HG03378 (cell line): ENCODE measurements around the gene FBXL20.
A peak's percentile ranks its signal among the peaks of the same experiment; 100 is the strongest.
"Not testable (repeated sequence)": the region's sequence is repeated elsewhere in the genome, so short reads cannot be mapped to it uniquely, and the experiment has no call there.

Experiments used
- ATAC-seq: cut with Tn5 transposase; IDR thresholded peaks from one replicate; pipeline ENCODE4 v1.9.1; 2021; ENCODE audit warnings: mild to moderate bottlenecking, moderate library complexity; ENCODE audit not compliant: unreplicated experiment

FBXL20 gene

DNA sequence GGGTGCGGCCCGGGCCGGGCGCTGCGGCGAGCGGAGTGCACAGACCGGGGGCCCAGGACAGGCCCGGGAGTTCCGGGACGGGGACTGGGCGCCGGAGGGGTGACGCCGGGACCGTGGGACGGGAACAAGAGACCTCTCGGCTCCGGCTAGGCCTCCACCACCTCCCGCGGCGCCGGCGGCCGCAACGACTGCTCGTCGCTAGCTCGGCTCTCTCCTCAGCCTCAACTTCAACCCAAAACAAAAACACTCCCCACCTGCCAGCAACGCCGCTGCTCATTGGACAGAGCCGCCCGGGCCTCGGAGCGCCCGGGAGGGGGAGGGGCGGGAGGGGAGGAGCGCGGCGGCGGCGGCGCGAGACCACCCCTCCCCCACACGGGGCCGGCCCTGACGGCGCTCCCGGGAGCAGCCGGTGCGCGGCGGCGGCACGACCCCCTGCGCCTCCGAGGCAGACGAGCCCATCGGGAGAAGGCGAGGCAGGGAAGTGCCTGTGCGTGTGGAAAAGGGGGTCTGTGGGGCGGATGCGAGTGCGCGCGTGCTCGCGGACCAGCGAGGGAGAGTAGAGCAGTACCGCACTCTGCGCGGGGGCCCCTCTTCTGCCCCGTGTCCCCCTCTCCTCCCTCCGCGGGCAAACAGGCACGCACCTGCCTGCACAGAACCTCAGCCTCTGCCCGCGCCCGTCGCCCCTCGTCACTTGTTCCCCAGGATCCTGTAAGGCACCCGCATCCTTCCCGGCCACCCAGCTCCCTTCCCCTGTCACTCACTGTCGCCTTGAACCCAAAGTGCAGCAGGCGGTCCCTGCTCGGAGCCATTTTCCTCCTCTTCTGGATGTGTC, at the start of gene FBXL20:
FBXL20 (minus strand) TSS at position 215 of the 832 bp plus-strand sequence. CDS start 224 bp downstream, outside the sequence.
- ATAC-seq, result peak; percentile 58

DNA sequence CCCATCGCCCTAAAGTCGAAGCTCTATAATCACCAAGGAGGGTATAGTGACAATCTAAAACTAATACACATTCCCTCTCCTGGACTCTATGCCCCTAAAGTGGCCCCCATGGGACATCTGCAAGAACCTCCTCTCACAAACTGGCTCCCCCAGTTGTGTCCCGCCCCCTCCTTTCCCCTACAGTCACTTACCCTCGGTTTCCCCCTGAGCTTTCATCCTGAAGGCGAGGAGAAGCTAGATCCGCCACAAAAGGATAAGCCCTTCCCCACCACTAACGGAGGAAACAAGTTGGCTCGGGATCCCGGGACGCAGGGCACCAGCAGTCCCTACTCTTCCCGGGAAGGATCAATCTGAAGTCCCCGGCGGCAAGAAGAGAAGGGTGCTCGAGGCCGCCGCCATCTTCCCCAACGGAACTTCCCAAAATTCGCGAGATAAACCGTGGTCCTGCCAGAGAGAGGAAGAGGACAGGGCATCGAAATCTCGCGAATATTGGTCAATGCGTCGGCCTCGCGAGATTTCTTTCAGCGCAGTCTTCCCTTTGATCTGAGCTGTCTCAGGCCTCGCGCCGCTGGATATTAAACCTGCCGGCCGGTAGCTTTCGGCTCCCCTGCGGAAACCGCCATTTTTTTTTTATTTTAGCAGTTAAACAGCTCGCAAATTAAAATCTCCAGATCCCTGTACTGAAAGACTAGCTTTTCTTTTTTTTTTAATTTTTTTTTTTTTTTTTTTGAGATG, 49.6 kb upstream of the FBXL20 start, which contains the start of gene MED1:
MED1 (minus strand) TSS at position 417 of the 735 bp plus-strand sequence; CDS start at position 216, 201 bp downstream.
- ATAC-seq, result peak; percentile 73

DNA sequence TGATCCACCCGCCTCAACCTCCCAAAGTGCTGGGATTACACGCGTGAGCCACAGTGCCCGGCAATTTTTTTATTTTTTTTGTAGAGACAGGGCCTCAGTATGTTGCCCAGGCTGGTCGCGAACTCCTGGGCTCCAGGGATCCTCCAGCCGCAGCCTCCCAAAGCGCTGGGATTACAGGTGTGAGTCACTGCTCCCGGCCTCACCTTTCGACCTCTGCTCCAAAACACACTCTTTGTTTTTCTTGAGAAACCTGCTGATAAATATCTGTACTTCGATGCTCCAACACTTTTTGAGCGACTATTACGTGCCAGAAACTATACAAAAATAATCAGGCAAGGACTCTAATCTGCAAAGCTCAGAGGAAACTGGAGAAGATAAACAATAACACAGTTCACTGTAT, 48.6 kb upstream of the FBXL20 start:
- ATAC-seq, result no peak

DNA sequence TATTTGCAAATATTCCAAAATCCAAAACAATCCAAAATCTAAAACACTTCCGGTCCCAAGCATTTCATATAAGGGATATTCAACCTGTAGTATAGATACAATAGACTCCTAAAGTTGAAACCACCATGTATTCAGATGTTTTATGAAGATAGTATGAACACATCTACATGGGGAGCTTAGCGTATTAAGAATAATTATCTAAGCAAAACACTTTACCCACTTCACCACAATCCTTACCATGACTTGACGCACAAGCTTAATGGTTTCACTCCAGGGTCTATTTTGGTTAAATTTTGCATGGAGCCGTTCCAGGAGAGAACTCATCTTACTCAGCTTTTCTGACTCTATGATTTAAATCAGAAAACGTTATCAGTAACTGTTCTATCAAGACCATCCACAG, 46.1 kb upstream of the FBXL20 start:
- no peak for ATAC-seq

DNA sequence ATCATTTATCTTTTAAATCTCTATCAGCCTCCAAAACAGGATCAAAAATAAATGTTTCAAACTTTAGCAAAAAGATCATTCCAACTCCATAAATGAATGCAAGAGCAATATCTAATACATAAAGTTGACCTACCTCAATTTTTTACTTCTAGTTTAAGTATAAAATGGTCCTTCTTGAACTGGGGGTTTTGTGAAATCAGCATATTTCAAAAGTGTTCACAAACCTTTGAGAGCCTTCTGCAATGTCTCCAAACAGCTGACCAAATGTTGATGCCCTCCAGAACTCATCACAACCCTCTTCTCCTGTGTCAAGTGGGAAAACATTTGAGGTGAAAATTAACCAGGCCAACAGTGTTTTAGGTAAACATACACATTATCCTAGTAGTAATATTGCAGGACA, 41.9 kb upstream of the FBXL20 start:
- no peak for ATAC-seq

- not testable (repeated sequence) for ATAC-seq
These were observed 38.4 kb upstream of the FBXL20 start for GRCh38 chr17:39439868-39440267.

- ATAC-seq, result no peak
These were observed 28.2 kb upstream of the FBXL20 start for GRCh38 chr17:39429600-39429999.

- no peak for ATAC-seq
These were observed 14.7 kb upstream of the FBXL20 start for GRCh38 chr17:39416141-39416540.

- no peak for ATAC-seq
These were observed 8.9 kb upstream of the FBXL20 start for GRCh38 chr17:39410279-39410678.

DNA sequence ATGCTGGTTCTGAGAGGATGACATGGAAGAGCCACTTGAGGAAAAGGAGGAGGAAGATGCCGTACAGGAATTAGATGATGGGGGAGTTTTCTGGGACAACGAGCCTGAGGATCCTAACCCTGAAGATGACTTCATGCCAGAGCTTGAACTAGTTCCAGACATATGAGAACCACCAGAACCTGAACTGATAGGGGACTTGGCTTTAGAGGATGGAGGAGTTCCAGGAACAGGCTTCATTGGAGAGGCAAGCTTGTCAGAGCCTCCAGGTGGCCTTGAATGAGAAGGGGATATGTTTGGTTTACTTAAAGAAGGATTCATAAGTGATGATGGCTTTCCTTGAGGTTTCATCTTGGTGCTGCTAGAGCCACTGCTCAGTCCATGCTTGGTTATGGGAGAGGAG, 6.9 kb upstream of the FBXL20 start:
- no peak for ATAC-seq

GRCh38 chr17:39406951-39407350, 5.5 kb upstream of the FBXL20 start:
- ATAC-seq, result no peak

DNA sequence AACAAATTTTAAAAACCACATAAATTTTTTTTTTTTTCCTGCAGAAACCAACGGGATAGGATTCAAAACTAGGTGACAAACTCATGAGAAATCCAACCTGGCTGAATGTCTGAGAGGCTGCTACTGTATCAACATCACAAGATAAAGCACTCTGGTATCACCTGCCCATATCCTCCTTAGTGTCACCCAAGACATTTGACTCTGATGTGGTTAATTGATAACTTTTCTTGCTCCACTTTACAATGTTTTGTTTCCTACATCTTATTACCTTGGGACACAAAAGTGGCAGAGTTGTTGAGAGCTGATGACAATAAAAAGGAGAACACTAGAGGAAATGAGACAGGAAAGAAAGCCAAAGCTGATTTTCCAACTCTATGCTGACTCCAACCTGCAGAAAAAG, 4.0 kb upstream of the FBXL20 start:
- no peak for ATAC-seq

GRCh38 chr17:39404542-39405378, 3.3 kb upstream of the FBXL20 start:
- ATAC-seq, result no peak

- ATAC-seq, result no peak
These were observed 1.6 kb upstream of the FBXL20 start for GRCh38 chr17:39402890-39403605.

DNA sequence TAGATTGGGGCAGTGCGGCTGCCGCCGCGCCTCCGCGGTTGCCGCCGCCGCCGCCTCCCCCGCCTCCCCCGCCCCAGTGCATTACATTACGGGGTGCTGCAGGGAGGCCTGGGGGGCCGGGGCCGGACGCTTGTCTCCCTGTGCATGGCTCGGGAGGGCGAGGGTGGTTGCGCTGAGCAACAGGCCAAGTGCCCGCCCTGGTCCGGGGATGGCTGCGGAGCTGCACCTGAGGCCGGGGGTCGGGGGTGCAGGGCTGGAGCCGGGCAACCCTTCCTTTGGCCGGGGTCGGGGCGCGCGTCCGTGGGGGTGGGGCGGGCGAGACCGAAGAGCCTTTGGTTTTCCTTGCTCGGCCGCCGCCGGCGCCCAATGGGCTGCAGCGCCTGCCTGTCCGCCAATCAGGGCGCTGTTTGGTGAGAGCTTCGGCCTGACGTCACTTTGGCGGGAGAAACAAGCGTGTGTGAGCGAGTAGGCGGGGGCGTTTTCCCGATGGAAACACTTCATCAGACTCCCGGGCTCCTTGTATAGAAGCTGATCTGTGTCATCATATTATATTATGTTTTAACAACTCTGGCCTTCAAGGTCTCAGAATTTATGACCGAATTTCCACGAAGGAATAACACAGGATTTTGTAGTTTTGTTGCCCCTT, 941 bp upstream of the FBXL20 start:
- peak; percentile 57 for ATAC-seq

GRCh38 chr17:39400547-39401411, 647 bp downstream of the FBXL20 start:
- ATAC-seq, result no peak

DNA sequence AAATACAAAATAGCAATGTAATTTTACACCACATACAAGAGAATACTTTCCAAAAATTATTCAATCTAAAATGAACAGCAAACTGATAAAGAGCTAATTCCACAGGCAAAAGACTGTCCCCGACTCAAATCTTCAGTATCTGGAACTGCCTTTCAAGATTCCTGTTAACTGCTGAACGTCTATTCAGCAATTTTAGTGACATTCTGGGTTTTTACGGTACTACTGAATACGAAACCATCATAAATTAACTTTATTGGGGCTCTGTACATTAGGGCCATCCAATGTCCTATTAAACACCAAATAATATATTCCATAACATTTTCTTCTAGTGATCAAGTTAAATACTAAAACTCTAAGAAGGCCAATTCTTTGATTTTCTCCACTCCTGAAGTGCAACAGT, 1.6 kb downstream of the FBXL20 start:
- ATAC-seq, result no peak

DNA sequence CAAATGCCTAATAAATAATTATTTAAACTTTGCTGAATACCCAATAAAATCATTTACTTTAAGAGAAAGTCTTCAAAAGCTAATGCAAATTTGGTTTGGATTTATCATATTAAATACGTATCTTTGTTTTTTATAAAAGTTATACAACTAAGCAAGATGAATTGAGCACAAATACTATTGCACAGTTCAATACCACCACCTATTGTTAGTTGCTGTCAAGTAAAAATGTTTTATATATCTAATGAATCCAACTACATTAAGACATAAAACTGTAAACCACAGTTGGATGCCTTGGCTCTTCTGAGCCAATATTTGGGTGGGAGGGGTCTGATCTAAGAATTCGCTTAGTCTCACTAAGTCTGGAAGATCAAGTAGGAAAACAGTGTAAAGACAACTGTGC, 7.7 kb downstream of the FBXL20 start:
- ATAC-seq, result no peak

DNA sequence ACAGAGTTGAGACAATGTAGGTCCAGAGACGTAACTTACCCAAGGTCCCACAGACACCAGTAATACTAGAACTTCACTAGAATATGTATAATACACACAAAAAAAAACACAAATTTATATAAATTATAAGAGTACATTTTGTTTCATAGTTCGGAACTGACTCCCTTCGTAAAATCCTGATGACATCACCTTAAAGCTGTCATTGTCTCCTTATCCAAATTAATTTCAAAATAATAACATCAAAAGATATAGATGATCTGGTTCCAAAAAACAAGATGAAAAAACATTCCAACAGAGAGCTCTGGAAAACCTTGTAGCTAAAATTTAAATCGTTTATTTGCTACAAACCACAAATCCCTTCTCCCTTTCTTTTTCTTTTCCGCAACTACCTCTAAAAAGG, 10.0 kb downstream of the FBXL20 start:
- ATAC-seq, result no peak
